Measurements from ENCODE around the gene MKNK2. TPM values are rescaled to one million over a fixed set of nuclear protein-coding genes. Genes with fewer than 3 reads are reported as not detected.

MKNK2 gene
- polyA plus RNA-seq, 1 of the 3 experiments (the other 2 are of a cell fraction) = 65.4 TPM

- ChIA-PET POLR2A (interaction anchor here (0.8 kb wide), 1 partner anchor 21 kb away, joined by 3 read pairs; no protein-coding TSS in a partner anchor), CTCF (interaction anchor here (1.3 to 2.7 kb wide), 2 partner anchors 11 to 34 kb away, joined by 5 to 16 read pairs; no protein-coding TSS in a partner anchor)
- no peak overlapping the region for H2AFZ ChIP-seq (ENCODE audit: low read depth)
Measured at GRCh38 chr19:2053601-2054389, 2.8 kb upstream of the MKNK2 start.

More at GRCh38 chr19:2053601-2054389, 2.8 kb upstream of the MKNK2 start:
- Histone ChIP-seq H3K9me3 (no peaks in the 10 kb centered on the region), H3K9ac (no peak overlapping the region), H3F3A (replicated peaks; ENCODE audit: insufficient read depth) (peaks cover 17% of the 10 kb centered on the region), H3K79me2 (ENCODE audit: insufficient read depth) (peaks cover 20% of the 10 kb centered on the region; the same call in 1 of the 2 replicates), H3K4me1 (ENCODE audit: control insufficient read depth in 1 of 2, insufficient read depth in 2 of 2, low read depth in 1 of 2, low read length in 1 of 2) (peaks cover 21 to 45% of the 10 kb centered on the region in 2 experiments; a peak in 3 of 4 replicates), H3K27me3 (ENCODE audit: insufficient read depth) (no peaks in the 10 kb centered on the region), H3K9me2 (no peaks in the 10 kb centered on the region), H3K36me3 (replicated peaks in 1 of 2; ENCODE audit: control insufficient read depth in 1 of 2, insufficient read depth in 2 of 2, low read length in 1 of 2) (peaks cover 0 to 4% of the 10 kb centered on the region in 2 experiments), H3K27ac (ENCODE audit: low read depth in 2 of 2, low read length in 1 of 2) (peak overlapping the region in 1 of 2 experiments; percentile 45; a peak in 1 of 4 replicates), H3K4me2 (no peak overlapping the region), H3K4me3 (ENCODE audit: low read depth in 2 of 2, low read length in 1 of 2) (no peak overlapping the region), H4K20me1 (ENCODE audit: insufficient read depth) (peaks cover 19% of the 10 kb centered on the region)
- WGBS (ENCODE audit: low lambda C conversion rate) = 90% methylated on average over 21 of the region's 24 CpGs
- TF ChIP-seq TEAD4 (IDR thresholded peaks at IDR 0.05; ENCODE audit: borderline replicate concordance, insufficient read depth) (no peak), MAX (IDR thresholded peaks at IDR 0.05; ENCODE audit: low read depth) (no peak), CTCF (IDR thresholded peaks at IDR 0.05) (no peak), JUND (IDR thresholded peaks at IDR 0.05) (no peak), USF2 (IDR thresholded peaks at IDR 0.05; ENCODE audit: borderline replicate concordance, low read depth, low read length) (no peak), GATA2 (CRISPR knock-in tag; IDR thresholded peaks at IDR 0.05) (no peak), ELF1 (IDR thresholded peaks at IDR 0.05) (no peak), NRF1 (IDR thresholded peaks at IDR 0.05; ENCODE audit: low read depth, low read length) (no peak), RCOR1 (IDR thresholded peaks at IDR 0.05; ENCODE audit: low read length) (no peak), FOXJ3 (CRISPR knock-in tag; IDR thresholded peaks at IDR 0.05) (no peak), TCF12 (IDR thresholded peaks at IDR 0.05) (no peak), TAF1 (IDR thresholded peaks at IDR 0.05; ENCODE audit: borderline replicate concordance, low read depth, low read length) (no peak), MEF2A (IDR thresholded peaks at IDR 0.05; ENCODE audit: borderline replicate concordance, low read depth) (no peak), YY1 (IDR thresholded peaks at IDR 0.05; ENCODE audit: low read depth) (no peak), IRF3 (IDR thresholded peaks at IDR 0.05; ENCODE audit: low read depth, low read length) (no peak)
- no peak for DNase-seq
